Measurements from ENCODE around the gene DBNL.

The DBNL gene

DNA sequence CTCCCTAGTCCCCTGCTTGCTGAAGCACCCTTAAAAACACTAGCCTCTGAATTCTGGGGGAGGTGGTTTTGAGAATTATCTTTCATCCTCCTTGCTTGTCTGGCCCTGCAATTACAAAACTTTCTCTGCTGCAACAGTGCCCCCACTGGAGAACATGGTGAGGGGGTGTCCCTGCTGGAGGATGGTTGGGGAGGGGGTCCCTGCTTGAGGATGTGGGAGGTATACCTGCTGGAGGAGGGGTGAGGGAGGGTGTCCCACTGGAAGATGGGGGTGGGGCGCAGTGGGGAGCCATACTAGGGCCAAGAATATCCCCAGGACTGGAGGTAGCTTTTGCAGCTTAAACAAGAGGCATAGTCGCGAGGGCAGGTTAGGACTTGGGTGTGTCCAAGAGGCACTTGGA, 41.0 kb downstream of the DBNL start:
- no peak for TF ChIP-seq ZNF70 (CRISPR knock-in tag; IDR thresholded peaks at IDR 0.05)
- TF ChIP-seq ZNF565 (CRISPR knock-in tag; conservative IDR thresholded peaks at IDR 0.05; ENCODE audit: low read depth), result no peak
- TF ChIP-seq, protein P1, sequence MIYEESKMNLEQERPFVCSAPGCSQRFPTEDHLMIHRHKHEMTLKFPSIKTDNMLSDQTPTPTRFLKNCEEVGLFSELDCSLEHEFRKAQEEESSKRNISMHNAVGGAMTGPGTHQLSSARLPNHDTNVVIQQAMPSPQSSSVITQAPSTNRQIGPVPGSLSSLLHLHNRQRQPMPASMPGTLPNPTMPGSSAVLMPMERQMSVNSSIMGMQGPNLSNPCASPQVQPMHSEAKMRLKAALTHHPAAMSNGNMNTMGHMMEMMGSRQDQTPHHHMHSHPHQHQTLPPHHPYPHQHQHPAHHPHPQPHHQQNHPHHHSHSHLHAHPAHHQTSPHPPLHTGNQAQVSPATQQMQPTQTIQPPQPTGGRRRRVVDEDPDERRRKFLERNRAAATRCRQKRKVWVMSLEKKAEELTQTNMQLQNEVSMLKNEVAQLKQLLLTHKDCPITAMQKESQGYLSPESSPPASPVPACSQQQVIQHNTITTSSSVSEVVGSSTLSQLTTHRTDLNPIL (CRISPR knock-in tag; IDR thresholded peaks at IDR 0.05; ENCODE audit: low read depth), result no peak
- TF ChIP-seq, protein P2, sequence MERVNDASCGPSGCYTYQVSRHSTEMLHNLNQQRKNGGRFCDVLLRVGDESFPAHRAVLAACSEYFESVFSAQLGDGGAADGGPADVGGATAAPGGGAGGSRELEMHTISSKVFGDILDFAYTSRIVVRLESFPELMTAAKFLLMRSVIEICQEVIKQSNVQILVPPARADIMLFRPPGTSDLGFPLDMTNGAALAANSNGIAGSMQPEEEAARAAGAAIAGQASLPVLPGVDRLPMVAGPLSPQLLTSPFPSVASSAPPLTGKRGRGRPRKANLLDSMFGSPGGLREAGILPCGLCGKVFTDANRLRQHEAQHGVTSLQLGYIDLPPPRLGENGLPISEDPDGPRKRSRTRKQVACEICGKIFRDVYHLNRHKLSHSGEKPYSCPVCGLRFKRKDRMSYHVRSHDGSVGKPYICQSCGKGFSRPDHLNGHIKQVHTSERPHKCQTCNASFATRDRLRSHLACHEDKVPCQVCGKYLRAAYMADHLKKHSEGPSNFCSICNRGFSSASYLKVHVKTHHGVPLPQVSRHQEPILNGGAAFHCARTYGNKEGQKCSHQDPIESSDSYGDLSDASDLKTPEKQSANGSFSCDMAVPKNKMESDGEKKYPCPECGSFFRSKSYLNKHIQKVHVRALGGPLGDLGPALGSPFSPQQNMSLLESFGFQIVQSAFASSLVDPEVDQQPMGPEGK (CRISPR knock-in tag; IDR thresholded peaks at IDR 0.05; ENCODE audit: borderline replicate concordance), result no peak
- no peak for TF ChIP-seq ESRRG (CRISPR knock-in tag; IDR thresholded peaks at IDR 0.05)
- TF ChIP-seq ISL1 (CRISPR knock-in tag; IDR thresholded peaks at IDR 0.05), result no peak
- TF ChIP-seq PPARA (CRISPR knock-in tag; IDR thresholded peaks at IDR 0.05; ENCODE audit: borderline replicate concordance), result no peak
- TF ChIP-seq OSR1 (CRISPR knock-in tag; IDR thresholded peaks at IDR 0.05), result no peak
- no peak for TF ChIP-seq CSDC2 (CRISPR knock-in tag; IDR thresholded peaks at IDR 0.05)
- TF ChIP-seq, protein P3, sequence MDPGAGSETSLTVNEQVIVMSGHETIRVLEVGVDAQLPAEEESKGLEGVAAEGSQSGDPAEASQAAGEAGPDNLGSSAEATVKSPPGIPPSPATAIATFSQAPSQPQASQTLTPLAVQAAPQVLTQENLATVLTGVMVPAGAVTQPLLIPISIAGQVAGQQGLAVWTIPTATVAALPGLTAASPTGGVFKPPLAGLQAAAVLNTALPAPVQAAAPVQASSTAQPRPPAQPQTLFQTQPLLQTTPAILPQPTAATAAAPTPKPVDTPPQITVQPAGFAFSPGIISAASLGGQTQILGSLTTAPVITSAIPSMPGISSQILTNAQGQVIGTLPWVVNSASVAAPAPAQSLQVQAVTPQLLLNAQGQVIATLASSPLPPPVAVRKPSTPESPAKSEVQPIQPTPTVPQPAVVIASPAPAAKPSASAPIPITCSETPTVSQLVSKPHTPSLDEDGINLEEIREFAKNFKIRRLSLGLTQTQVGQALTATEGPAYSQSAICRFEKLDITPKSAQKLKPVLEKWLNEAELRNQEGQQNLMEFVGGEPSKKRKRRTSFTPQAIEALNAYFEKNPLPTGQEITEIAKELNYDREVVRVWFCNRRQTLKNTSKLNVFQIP (CRISPR knock-in tag; IDR thresholded peaks at IDR 0.05; ENCODE audit: borderline replicate concordance, low read depth), result no peak
- no peak for TF ChIP-seq ZFP3 (CRISPR knock-in tag; IDR thresholded peaks at IDR 0.05)
- TF ChIP-seq ZC3H10 (CRISPR knock-in tag; IDR thresholded peaks at IDR 0.05), result no peak
- no peak for TF ChIP-seq BACH2 (CRISPR knock-in tag; IDR thresholded peaks at IDR 0.05; ENCODE audit: borderline replicate concordance)
- no peak for ATAC-seq

DNA sequence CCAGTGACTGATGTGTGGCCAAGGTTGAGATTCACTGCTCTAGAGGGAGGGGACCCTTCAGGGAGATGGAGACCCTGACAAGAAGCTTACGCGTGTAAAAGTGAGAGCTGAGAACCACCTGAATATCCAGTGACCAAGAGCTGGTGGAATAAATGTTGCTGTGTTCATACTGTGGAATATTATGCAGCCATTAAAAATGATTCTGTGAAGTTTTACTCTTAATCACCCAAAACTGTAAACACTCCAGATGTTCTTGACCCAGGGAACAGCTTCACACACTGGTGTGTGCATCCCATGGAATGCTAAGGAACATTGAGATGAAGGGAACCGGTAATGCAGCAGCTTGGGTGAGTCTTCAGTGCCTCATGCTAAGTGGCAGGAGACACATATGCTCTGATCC, 42.1 kb downstream of the DBNL start:
- no peak for ATAC-seq
- TF ChIP-seq ZFP30 (CRISPR knock-in tag; IDR thresholded peaks at IDR 0.05) (no peak), ESRRG (CRISPR knock-in tag; IDR thresholded peaks at IDR 0.05) (no peak), RARB (CRISPR knock-in tag; IDR thresholded peaks at IDR 0.05) (no peak), ZNF70 (CRISPR knock-in tag; IDR thresholded peaks at IDR 0.05) (no peak), ISL1 (CRISPR knock-in tag; IDR thresholded peaks at IDR 0.05) (no peak), ZNF565 (CRISPR knock-in tag; conservative IDR thresholded peaks at IDR 0.05; ENCODE audit: low read depth) (no peak), ZNF8 (CRISPR knock-in tag; IDR thresholded peaks at IDR 0.05) (no peak), ZC3H10 (CRISPR knock-in tag; IDR thresholded peaks at IDR 0.05) (no peak), PPARA (CRISPR knock-in tag; IDR thresholded peaks at IDR 0.05; ENCODE audit: borderline replicate concordance) (no peak)

DNA sequence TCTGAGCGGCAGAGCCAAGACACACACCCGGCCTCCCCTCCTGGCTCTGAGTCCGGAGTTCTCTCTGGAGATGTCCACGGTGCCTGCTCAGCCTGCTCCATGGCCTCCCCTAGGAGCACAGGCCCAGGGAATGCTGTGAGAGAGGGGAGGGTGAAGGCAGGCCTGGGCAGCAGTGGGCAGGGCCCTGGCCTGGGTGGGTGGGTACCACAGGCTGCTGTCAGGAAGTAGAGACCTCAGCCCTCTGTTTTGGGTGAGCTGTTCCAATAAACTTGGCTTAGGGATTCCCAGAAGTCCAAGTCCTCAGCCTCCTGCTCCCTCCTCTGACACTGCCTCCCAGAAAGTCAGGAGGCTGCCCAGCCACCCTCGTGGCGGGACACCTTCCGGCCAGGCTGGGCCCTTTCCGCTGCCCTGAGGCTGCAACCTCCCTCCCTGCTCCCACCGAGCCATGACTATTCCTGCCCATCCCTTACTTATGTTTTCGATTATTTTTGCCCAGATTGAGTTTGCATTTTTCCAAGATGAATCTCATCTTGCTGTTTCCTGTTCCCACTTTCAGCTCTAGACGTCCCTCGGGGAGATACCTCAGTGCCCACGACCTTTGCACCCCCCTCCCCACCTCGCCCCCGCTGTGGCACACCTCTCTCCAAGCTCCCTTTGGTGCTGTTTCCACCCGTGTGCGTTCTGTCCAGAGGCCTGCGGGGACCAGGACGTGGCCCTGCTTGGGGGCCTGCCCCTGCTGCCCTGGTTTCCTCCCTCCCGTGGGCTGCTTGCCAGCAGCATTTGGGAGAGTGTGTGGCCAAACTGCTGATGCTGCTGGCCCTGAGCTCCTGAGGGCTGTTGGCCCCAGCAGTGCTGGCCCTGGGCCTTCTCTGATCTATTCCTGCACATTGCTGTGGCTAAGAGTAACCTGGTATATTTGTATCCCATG, 43.7 kb downstream of the DBNL start:
- ATAC-seq, result peak; percentile 88
- TF ChIP-seq OSR1 (CRISPR knock-in tag; IDR thresholded peaks at IDR 0.05) (0 out of 2 replicates have a peak, but pooled peaks have one; percentile 58), ZNF8 (CRISPR knock-in tag; IDR thresholded peaks at IDR 0.05) (no peak)
- TF ChIP-seq, protein P1 (CRISPR knock-in tag; IDR thresholded peaks at IDR 0.05; ENCODE audit: low read depth), result no peak

DNA sequence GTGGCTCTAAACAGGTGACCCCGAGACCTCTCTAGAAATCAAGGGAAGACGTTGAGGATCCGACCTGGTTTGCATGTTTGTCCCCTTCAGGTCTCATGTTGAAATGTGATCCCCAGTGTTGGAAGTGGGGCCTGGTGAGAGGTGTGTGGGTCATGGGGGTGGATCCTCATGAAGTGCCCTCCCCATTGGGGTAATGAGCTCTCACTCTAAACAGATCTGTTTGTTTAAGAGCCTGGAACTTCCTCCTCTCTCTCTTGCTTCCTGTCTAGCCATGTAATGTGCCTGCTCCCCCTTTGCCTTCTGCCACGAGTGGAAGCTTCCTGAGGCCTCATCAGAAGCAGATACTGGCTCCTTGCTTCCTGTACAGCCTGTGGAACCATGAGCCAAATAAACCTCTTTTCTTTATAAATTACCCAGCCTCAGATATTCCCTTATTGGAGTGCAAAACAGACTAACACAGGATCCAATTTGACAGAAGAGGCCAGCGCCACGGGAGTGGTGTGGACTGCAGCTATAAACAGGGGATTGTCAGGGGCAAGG, 48.7 kb downstream of the DBNL start:
- TF ChIP-seq ZNF565 (CRISPR knock-in tag; conservative IDR thresholded peaks at IDR 0.05; ENCODE audit: low read depth) (no peak), ZNF70 (CRISPR knock-in tag; IDR thresholded peaks at IDR 0.05) (no peak), SNAI2 (CRISPR knock-in tag; IDR thresholded peaks at IDR 0.05) (no peak), BACH2 (CRISPR knock-in tag; IDR thresholded peaks at IDR 0.05; ENCODE audit: borderline replicate concordance) (no peak), OSR1 (CRISPR knock-in tag; IDR thresholded peaks at IDR 0.05) (no peak), ARNTL (CRISPR knock-in tag; IDR thresholded peaks at IDR 0.05; ENCODE audit: borderline replicate concordance, low read depth) (no peak), ZFP3 (CRISPR knock-in tag; IDR thresholded peaks at IDR 0.05) (no peak), CSDC2 (CRISPR knock-in tag; IDR thresholded peaks at IDR 0.05) (no peak), PPARA (CRISPR knock-in tag; IDR thresholded peaks at IDR 0.05; ENCODE audit: borderline replicate concordance) (no peak), TOX (CRISPR knock-in tag; IDR thresholded peaks at IDR 0.05; ENCODE audit: borderline replicate concordance) (no peak), ESRRG (CRISPR knock-in tag; IDR thresholded peaks at IDR 0.05) (no peak), TCF4 (CRISPR knock-in tag; IDR thresholded peaks at IDR 0.05; ENCODE audit: borderline replicate concordance) (no peak), RARB (CRISPR knock-in tag; IDR thresholded peaks at IDR 0.05) (no peak), ZFP30 (CRISPR knock-in tag; IDR thresholded peaks at IDR 0.05) (no peak), ZC3H10 (CRISPR knock-in tag; IDR thresholded peaks at IDR 0.05) (no peak)
- TF ChIP-seq, protein P4, sequence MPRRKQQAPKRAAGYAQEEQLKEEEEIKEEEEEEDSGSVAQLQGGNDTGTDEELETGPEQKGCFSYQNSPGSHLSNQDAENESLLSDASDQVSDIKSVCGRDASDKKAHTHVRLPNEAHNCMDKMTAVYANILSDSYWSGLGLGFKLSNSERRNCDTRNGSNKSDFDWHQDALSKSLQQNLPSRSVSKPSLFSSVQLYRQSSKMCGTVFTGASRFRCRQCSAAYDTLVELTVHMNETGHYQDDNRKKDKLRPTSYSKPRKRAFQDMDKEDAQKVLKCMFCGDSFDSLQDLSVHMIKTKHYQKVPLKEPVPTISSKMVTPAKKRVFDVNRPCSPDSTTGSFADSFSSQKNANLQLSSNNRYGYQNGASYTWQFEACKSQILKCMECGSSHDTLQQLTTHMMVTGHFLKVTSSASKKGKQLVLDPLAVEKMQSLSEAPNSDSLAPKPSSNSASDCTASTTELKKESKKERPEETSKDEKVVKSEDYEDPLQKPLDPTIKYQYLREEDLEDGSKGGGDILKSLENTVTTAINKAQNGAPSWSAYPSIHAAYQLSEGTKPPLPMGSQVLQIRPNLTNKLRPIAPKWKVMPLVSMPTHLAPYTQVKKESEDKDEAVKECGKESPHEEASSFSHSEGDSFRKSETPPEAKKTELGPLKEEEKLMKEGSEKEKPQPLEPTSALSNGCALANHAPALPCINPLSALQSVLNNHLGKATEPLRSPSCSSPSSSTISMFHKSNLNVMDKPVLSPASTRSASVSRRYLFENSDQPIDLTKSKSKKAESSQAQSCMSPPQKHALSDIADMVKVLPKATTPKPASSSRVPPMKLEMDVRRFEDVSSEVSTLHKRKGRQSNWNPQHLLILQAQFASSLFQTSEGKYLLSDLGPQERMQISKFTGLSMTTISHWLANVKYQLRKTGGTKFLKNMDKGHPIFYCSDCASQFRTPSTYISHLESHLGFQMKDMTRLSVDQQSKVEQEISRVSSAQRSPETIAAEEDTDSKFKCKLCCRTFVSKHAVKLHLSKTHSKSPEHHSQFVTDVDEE (CRISPR knock-in tag; IDR thresholded peaks at IDR 0.05), result no peak
- TF ChIP-seq, protein P2 (CRISPR knock-in tag; IDR thresholded peaks at IDR 0.05; ENCODE audit: borderline replicate concordance), result no peak
- no peak for ATAC-seq
